Measurements from ENCODE around the gene UBE2I. TPM values are rescaled to one million over a fixed set of nuclear protein-coding genes. Genes with fewer than 3 reads are reported as not detected.

The UBE2I gene
- total and polyA plus RNA-seq, 2 donors from 2014 or later: 62.2 to 97.1 TPM

GRCh38 chr16:1325673-1326371 lies 16.4 kb downstream of the UBE2I start:
- TF ChIP-seq CTCF (IDR thresholded peaks at IDR 0.05; ENCODE audit: borderline replicate concordance, extremely low read depth, insufficient read depth): no peak
- DNase-seq (no peak), FAIRE-seq (no peak)
- no peaks in the 10 kb centered on the region for H3K27me3 ChIP-seq (ENCODE audit: control insufficient read depth, insufficient read depth, low read length)
- H3K27ac ChIP-seq (ENCODE audit: low read depth in 2 of 2, low read length in 2 of 2): no peak overlapping the region
- H3K36me3 ChIP-seq (ENCODE audit: control insufficient read depth in 2 of 3, insufficient read depth in 3 of 3, low read length in 3 of 3): peaks cover 0 to 25% (median 4%) of the 10 kb centered on the region in 3 donors
- H3K9me3 ChIP-seq (ENCODE audit: control insufficient read depth in 2 of 3, insufficient read depth in 1 of 3, low read length in 3 of 3): no peaks in the 10 kb centered on the region
- intact Hi-C loops (cut with DNase I): no loop called here
- no peak overlapping the region for H3K9ac ChIP-seq (ENCODE audit: low read length in 3 of 3)
- no peak overlapping the region for H3K4me3 ChIP-seq (ENCODE audit: low read length in 3 of 3)
- H3K4me1 ChIP-seq (ENCODE audit: control insufficient read depth in 2 of 3, insufficient read depth in 2 of 3, low read depth in 1 of 3, low read length in 3 of 3): no peaks in the 10 kb centered on the region

DNA sequence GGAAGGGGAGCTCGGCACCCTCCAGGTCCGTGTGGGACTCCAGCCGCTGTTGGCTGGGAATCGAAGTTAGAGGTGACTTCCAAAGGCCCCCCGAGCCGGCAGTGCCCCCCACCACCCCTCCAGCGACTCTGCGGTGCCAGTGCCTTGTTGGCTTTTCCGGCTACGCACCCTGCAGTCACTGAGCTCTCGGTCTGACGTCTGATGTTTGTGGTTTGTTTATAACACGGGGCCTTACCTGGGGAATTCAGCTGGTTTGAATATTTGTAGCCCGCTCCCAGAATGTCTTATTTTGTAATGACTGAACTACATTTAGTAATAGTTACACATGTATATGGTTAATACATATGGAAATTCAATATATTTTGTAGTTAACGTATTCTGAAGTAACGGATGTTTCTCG lies 17.0 kb downstream of the UBE2I start:
- no peak for TF ChIP-seq CTCF (IDR thresholded peaks at IDR 0.05; ENCODE audit: borderline replicate concordance, extremely low read depth, insufficient read depth)
- no peak for DNase-seq
- no peak overlapping the region for H3K4me3 ChIP-seq (ENCODE audit: low read length in 3 of 3)
- FAIRE-seq: no peak
- intact Hi-C loops (cut with DNase I): no loop called here
- no peaks in the 10 kb centered on the region for H3K9me3 ChIP-seq (ENCODE audit: control insufficient read depth in 2 of 3, insufficient read depth in 1 of 3, low read length in 3 of 3)
- H3K36me3 ChIP-seq (ENCODE audit: control insufficient read depth in 2 of 3, insufficient read depth in 3 of 3, low read length in 3 of 3): peaks cover 0 to 20% (median 2%) of the 10 kb centered on the region in 3 donors
- H3K4me1 ChIP-seq (ENCODE audit: control insufficient read depth in 2 of 3, insufficient read depth in 2 of 3, low read depth in 1 of 3, low read length in 3 of 3): peaks cover 0 to 3% (median 2%) of the 10 kb centered on the region in 3 donors
- no peak overlapping the region for H3K27ac ChIP-seq (ENCODE audit: low read depth in 2 of 2, low read length in 2 of 2)
- H3K27me3 ChIP-seq (ENCODE audit: control insufficient read depth, insufficient read depth, low read length): no peaks in the 10 kb centered on the region
- no peak overlapping the region for H3K9ac ChIP-seq (ENCODE audit: low read length in 3 of 3)

DNA sequence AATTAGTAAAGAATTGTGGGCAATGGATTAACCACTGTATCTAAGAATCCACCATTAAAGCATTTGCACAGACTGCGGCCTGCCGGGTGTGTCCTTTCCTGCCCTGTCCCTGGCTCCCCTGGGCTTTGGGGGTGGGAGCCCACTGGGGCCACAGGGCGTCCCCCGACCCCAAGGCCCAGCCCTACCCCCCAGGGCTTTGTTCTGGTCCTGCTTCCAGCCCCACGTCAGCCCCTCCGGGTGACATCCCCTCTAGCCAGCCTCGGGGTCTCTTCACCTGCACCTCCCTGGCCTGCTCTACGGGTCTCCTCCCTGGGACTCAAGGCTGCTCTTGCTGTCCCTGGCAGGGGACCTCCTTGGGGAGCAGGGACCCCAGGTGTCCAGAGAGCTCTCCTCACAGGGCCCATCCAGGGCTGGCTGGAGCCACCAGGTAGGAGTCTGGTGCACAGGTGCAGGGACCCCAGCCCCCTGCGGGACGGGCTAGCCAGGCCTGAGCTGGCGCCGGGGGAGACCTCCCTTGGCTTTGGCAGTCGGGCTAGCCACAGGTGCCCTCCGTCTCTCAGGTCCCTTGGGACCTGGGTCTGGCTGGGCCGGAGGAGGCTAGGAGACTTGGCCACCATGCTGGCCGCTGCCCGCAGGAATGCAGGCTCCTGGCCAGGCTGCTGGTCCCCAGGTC lies 17.6 kb downstream of the UBE2I start:
- Histone ChIP-seq H3K4me3 (ENCODE audit: low read length in 3 of 3) (no peak overlapping the region), H3K9me3 (ENCODE audit: control insufficient read depth in 2 of 3, insufficient read depth in 1 of 3, low read length in 3 of 3) (no peaks in the 10 kb centered on the region), H3K36me3 (ENCODE audit: control insufficient read depth in 2 of 3, insufficient read depth in 3 of 3, low read length in 3 of 3) (peaks cover 0 to 16% (median 0%) of the 10 kb centered on the region in 3 donors), H3K27me3 (ENCODE audit: control insufficient read depth, insufficient read depth, low read length) (no peaks in the 10 kb centered on the region), H3K4me1 (ENCODE audit: control insufficient read depth in 2 of 3, insufficient read depth in 2 of 3, low read depth in 1 of 3, low read length in 3 of 3) (peaks cover 0 to 8% (median 8%) of the 10 kb centered on the region in 3 donors), H3K27ac (ENCODE audit: low read depth in 2 of 2, low read length in 2 of 2) (no peak overlapping the region), H3K9ac (ENCODE audit: low read length in 3 of 3) (no peak overlapping the region)
- DNase-seq (no peak), FAIRE-seq (no peak)
- intact Hi-C loops (cut with DNase I): no loop called here
- TF ChIP-seq CTCF (IDR thresholded peaks at IDR 0.05; ENCODE audit: borderline replicate concordance, extremely low read depth, insufficient read depth): no peak
